Smooth muscle cell (in vitro differentiated cells): ENCODE measurements around the gene TCF7L1. TPM values are rescaled to one million over a fixed set of nuclear protein-coding genes. Genes with fewer than 3 reads are reported as not detected.

Experiments used
- DNase-seq: peaks from one replicate; lab custom pipeline; 2025; ENCODE audit not compliant: unreplicated experiment; lab: John Stamatoyannopoulos, UW
- H2AFZ ChIP-seq: fragments of 200-600 bp; sonication (generic); 2 replicates; pipeline ENCODE4 v1.6.0; 2016; ENCODE audit warnings: antibody characterized with exemption, low read depth, mild to moderate bottlenecking
- H3F3A ChIP-seq: fragments of 200-600 bp; sonication (generic); 2 replicates; pipeline ENCODE4 v1.6.0; 2017; ENCODE audit warnings: antibody characterized with exemption, low read depth
- H3K27ac ChIP-seq: fragments of 200-600 bp; sonication (generic); 2 replicates; pipeline ENCODE4 v1.5.1; 2016; ENCODE audit warnings: low read depth, mild to moderate bottlenecking
- H3K27me3 ChIP-seq: fragments of 200-600 bp; sonication (generic); 2 replicates; pipeline ENCODE4 v1.6.1; 2016; ENCODE audit warnings: low read depth, mild to moderate bottlenecking
- H3K36me3 ChIP-seq: fragments of 200-600 bp; sonication (generic); 2 replicates; pipeline ENCODE4 v1.5.1; 2016; ENCODE audit warnings: low read depth
- H3K4me1 ChIP-seq: fragments of 200-600 bp; sonication (generic); 2 replicates; pipeline ENCODE4 v1.5.1; 2016; ENCODE audit warnings: low read depth
- H3K4me2 ChIP-seq: fragments of 200-600 bp; sonication (generic); 2 replicates; pipeline ENCODE4 v1.6.0; 2016; ENCODE audit warnings: mild to moderate bottlenecking
- H3K4me3 ChIP-seq: fragments of 200-600 bp; sonication (generic); 2 replicates; pipeline ENCODE4 v1.5.1; 2016; ENCODE audit warnings: mild to moderate bottlenecking
- H3K79me2 ChIP-seq: fragments of 200-600 bp; sonication (generic); 2 replicates; pipeline ENCODE4 v1.6.0; 2016; ENCODE audit warnings: low read depth, mild to moderate bottlenecking
- H3K9ac ChIP-seq: fragments of 200-600 bp; sonication (generic); 2 replicates; pipeline ENCODE4 v1.6.0; 2016; ENCODE audit warnings: low read depth
- H3K9me3 ChIP-seq: fragments of 200-600 bp; sonication (generic); replicated peaks from 2 replicates; pipeline ENCODE4 v1.5.1; 2016; ENCODE audit warnings: low read depth
- H4K20me1 ChIP-seq: fragments of 200-600 bp; sonication (generic); 2 replicates; pipeline ENCODE4 v1.6.0; 2016; ENCODE audit warnings: low read depth
- WGBS: methylation state at CpG from one replicate; pipeline ENCODE4 v1.1.7; 2016; ENCODE audit warnings: low lambda C conversion rate; 5-methylcytosine and 5-hydroxymethylcytosine counted together
- polyA plus RNA-seq: library from polyadenylated mRNA; unstranded; fragments of >200 nt; fragmentation: Nextera tagmentation; extraction: Ambion mirVana; gene quantifications from 2 replicates; pipeline ENCODE4 v1.2.1, GENCODE V29; 2016
- total RNA-seq: library from RNA; depleted of rRNA; stranded (reverse); fragments of >200 nt; gene quantifications from 2 replicates; pipeline ENCODE4 v1.2.3, GENCODE V29; 2014
- TF ChIP-seq, protein P1 (sequence below): fragments of 200-600 bp; sonication (generic); IDR thresholded peaks from 2 replicates; pipeline ENCODE4 v1.5.1; 2017; ENCODE audit warnings: borderline replicate concordance, mild to moderate bottlenecking, antibody characterized with exemption; ENCODE audit not compliant: insufficient read depth, poor library complexity, severe bottlenecking

Gene TCF7L1
- total and polyA plus RNA-seq, 2 experiments from 2014 or later, result 4.5 to 15.2 TPM

DNA sequence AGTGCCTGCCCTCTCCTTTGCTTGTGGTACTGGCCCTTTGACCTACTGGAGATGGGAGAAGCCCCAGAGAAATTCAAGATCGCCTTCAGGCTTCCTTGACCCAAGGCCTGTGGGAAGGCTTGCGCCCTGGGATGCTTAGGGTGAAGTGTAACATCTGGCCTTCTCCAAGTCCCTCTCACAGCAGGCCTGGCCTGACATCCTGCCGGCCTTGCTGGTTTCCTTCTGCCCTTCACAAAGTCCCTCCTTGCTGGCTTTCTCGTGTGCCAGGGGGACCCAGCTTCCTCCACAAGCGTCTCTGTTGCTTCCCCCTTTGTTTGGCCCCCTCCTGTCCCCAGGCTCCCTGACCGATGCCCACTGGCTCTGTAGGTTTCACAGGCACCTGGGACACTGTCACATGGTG is 26.4 kb downstream of the TCF7L1 start:
- H3F3A ChIP-seq, result peaks cover 19% of the 10 kb centered on the region
- H3K79me2 ChIP-seq, result peaks cover 61% of the 10 kb centered on the region
- no peak for DNase-seq
- no peaks in the 10 kb centered on the region for H3K36me3 ChIP-seq
- 92% methylated on average over 6 of the region's 6 CpGs for WGBS
- H2AFZ ChIP-seq, result no peak overlapping the region
- no peak overlapping the region for H3K4me2 ChIP-seq
- H4K20me1 ChIP-seq, result peaks cover 100% of the 10 kb centered on the region
- peaks cover 45% of the 10 kb centered on the region for H3K4me1 ChIP-seq
- TF ChIP-seq, protein P1, sequence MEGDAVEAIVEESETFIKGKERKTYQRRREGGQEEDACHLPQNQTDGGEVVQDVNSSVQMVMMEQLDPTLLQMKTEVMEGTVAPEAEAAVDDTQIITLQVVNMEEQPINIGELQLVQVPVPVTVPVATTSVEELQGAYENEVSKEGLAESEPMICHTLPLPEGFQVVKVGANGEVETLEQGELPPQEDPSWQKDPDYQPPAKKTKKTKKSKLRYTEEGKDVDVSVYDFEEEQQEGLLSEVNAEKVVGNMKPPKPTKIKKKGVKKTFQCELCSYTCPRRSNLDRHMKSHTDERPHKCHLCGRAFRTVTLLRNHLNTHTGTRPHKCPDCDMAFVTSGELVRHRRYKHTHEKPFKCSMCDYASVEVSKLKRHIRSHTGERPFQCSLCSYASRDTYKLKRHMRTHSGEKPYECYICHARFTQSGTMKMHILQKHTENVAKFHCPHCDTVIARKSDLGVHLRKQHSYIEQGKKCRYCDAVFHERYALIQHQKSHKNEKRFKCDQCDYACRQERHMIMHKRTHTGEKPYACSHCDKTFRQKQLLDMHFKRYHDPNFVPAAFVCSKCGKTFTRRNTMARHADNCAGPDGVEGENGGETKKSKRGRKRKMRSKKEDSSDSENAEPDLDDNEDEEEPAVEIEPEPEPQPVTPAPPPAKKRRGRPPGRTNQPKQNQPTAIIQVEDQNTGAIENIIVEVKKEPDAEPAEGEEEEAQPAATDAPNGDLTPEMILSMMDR, result no peak
- H3K9ac ChIP-seq, result no peak overlapping the region
- H3K9me3 ChIP-seq, result no peaks in the 10 kb centered on the region
- H3K27me3 ChIP-seq, result no peaks in the 10 kb centered on the region
- no peak overlapping the region for H3K4me3 ChIP-seq
- H3K27ac ChIP-seq, result no peak overlapping the region

DNA sequence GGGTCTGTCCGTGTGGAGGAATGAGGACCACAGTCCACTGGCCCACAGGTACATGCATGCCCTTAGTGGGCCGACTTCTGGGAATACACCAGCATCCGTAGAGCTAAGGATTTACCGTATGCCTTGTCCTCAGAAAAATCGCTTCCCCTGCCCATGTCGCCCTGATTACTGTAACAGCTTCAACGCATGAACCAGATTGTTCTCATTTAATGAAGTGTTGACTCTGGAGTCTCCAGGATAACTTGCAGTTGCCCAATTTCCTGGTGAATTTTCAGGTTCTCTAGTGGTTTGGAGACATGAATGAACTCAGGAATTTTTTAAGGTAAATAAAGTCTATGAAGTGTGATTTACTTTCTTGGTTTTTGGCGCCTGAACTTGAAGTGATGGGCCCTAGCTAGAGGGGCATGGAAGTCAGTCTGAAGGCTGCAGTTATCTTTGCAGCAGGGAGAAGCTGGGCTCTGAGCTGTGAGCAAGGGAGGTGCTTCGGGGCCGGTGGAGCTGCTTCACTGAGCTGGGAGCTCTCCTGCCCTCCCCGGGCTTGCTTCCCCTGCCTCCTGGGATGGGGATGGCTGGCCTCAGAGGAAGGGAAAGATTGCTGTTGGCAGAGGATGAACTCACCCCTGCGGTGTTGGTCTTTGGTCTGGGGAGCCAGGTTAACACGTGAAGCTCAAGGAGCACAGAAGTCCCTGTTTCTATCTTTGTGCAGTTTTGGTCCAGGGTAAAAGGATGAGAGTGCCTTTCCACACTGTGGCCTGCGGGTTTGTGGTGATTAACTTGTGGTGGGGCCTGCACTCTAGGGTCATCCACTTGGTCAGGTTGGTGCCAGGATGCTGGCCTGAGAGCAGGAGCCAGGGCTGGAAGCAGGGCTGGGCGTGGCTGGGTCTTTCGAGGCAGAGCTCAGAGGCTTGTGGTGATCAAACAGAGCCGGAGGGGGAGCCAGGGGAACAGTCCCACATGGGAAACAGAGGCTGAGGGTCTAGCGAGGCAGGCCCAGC is 28.1 kb downstream of the TCF7L1 start:
- Histone ChIP-seq H2AFZ (no peak overlapping the region), H3K27ac (no peak overlapping the region), H4K20me1 (peaks cover 100% of the 10 kb centered on the region), H3K9me3 (no peaks in the 10 kb centered on the region), H3K27me3 (no peaks in the 10 kb centered on the region), H3K4me1 (peaks cover 39% of the 10 kb centered on the region), H3K79me2 (peaks cover 67% of the 10 kb centered on the region), H3K9ac (no peak overlapping the region), H3K36me3 (no peaks in the 10 kb centered on the region), H3K4me2 (peak overlapping the region; percentile 4), H3F3A (peaks cover 8% of the 10 kb centered on the region), H3K4me3 (no peak overlapping the region)
- 80% methylated on average over 18 of the region's 18 CpGs for WGBS
- DNase-seq, result no peak
- TF ChIP-seq, protein P1, result no peak

DNA sequence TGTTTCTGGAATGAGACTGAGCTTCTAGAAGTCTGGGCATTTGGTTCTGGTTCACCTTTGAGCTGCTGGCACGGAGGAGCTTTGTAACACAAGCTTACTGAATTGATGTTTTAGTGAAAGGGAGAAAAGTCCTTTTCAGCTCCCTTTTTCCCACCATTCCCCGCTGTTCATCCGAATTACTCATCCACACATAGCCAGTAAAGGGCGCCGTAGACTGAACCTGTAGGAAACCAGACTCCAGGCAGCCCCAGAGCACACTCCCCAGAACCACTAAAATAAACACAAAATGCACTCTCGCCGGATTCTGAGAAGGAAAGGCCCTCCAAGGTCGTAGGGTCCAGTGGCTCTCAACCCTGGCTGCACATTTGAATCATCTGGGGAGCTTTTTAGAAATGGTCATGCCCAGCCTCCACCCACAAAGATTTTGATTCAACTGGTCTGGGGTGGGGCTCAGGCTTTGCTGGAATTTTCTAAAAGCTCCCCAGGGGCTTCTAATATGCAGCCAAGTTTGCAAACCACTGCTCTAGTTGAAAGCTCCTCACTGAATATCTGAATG is 29.6 kb downstream of the TCF7L1 start:
- peak overlapping the region; percentile 48 for H3K27ac ChIP-seq

More for the DNA sequence above, 29.6 kb downstream of the TCF7L1 start:
- H2AFZ ChIP-seq, result no peak overlapping the region
- no peak overlapping the region for H3K9ac ChIP-seq
- peaks cover 8% of the 10 kb centered on the region for H3F3A ChIP-seq
- H3K27me3 ChIP-seq, result no peaks in the 10 kb centered on the region
- DNase-seq, result no peak
- TF ChIP-seq, protein P1, result no peak
- 25% methylated on average over 8 of the region's 8 CpGs for WGBS
- no peaks in the 10 kb centered on the region for H3K36me3 ChIP-seq
- peaks cover 99% of the 10 kb centered on the region for H4K20me1 ChIP-seq
- H3K4me3 ChIP-seq, result no peak overlapping the region
- peaks cover 39% of the 10 kb centered on the region for H3K4me1 ChIP-seq
- H3K4me2 ChIP-seq, result peak overlapping the region; percentile 41
- H3K79me2 ChIP-seq, result peaks cover 69% of the 10 kb centered on the region
- no peaks in the 10 kb centered on the region for H3K9me3 ChIP-seq
